ENCODE data around the gene DNAJB4. TPM values are rescaled to one million over a fixed set of nuclear protein-coding genes. Genes with fewer than 3 reads are reported as not detected.
"Not testable (repeated sequence)": the region's sequence is repeated elsewhere in the genome, so short reads cannot be mapped to it uniquely, and the experiment has no call there.

Gene DNAJB4
- total RNA-seq = 191 TPM in 2 replicates

DNA sequence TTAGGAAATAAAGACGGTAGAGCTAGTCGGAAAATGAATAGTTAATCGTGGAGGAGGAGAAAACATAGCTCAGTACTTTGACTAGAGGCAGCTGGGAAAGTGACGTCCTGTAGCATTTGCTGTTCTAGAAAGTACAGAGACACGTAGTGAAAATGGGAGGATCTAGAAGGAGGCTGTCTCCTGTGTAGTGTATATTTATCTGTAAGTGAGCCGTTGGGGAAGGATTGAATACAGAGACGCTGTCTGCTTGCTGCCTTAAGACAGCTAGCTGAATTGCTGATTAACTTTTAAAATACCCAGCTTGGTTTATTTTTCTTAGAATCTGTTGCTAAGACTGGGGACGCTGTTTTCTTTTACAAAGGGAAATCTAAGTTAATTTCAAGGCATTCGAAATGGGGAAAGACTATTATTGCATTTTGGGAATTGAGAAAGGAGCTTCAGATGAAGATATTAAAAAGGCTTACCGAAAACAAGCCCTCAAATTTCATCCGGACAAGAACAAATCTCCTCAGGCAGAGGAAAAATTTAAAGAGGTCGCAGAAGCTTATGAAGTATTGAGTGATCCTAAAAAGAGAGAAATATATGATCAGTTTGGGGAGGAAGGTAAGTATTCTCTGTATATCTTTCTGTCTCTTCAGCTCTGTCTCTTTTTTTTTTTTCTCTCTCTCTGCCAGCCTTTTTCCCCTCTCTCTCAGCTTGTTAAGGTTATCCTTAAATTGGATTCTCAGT, at the start of gene DNAJB4:
TSS of gene DNAJB4 (plus strand) at position 221 of the 729 bp plus-strand sequence. CDS start at position 393, 172 bp downstream.
- DNase-seq (ENCODE audit: low read depth in 2 of 2) = peak; percentile 95 to 99

DNA sequence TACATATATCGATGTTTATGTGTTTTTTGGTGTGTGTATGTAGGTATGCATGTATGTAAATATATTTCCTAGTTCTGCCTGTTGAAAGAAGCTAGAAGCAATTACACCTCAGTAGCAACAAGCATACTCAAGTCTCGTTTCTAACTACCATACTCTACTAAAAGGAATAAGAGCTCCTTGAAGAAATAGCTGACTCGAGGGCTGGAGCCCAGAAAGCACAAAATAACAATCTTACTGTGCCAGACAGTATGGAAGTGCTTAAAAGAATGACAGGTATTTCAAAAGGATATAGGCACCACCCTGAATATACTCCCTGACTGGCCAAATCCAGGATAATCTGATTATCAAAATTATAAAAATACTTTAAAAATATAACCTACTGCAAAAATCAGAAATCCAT, 49.0 kb upstream of the DNAJB4 start:
- no peak for DNase-seq (ENCODE audit: low read depth in 2 of 2)

DNA sequence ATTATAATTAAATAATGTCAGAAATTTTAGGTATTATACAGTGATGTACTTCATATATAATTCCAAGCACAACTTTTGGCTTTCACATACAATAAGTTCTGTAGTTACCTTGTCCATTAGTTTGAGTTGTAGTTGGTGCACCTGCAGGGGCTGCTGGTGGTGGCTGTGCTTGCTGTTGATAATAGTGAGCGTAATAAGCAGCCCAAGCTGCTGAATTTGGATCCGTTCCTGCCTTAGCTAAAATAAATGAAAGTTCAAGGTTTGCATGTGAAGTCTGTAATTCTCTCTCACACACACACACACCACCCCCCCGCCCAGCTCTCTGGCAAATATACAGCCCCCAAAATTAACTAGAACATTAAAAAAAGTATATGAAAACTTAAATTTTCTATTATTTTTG, 48.3 kb upstream of the DNAJB4 start:
- no peak for DNase-seq (ENCODE audit: low read depth in 2 of 2)

DNA sequence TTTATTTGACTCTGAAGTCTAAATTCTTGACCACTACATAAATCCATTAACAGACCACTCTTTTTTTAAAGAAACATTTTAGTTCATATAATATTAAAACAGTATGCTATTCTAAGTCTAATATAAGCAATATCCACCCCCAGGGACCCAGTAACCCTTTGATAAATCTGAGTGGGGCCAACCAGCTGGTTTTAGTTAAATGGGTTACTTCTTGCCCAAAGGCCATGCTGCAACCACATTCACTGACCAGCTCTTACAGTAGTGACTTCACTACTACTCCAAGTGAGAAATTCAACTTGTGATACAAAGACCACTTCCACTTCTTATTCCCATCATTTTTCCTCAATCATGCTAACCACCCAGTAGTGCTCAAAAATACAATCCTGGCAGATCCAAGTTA, 46.3 kb upstream of the DNAJB4 start:
- no peak for DNase-seq (ENCODE audit: low read depth in 2 of 2)

DNA sequence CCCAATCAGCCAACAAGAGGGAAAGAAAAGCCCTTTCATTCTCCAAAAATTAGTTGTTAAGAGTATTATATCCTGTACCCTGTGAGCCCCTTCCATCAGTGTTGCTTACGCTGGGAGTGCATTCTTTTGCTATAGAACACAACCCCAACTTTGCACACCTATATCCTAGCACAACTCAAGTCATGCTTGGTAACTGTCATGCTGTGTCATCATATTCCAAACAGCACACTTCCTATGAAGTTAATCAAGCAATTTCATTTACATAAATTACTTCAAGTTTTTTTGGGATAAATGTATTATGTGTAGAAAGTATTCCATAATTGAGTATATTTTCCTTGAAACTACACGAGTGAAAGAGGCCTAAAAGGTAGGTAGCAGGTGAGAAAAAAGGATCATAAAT, 45.9 kb upstream of the DNAJB4 start:
- no peak for DNase-seq (ENCODE audit: low read depth in 2 of 2)

DNA sequence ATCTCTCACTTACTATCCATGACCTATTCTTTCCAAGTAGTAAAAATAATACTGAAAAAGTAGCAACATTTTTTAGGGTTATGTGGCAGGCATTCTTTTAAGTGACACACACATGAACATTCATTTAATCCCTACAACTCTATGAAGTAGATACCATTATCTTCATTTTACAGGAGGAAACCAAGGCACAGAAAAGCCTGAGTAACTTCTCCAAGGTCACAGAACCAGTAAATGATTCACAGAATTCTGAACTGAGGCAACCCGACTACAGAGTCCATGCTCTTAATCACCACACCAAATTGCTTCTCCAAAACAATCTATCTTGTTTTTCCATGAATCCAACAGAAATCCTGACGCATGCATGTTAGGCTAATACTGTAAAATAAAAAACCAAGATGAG, 43.3 kb upstream of the DNAJB4 start:
- no peak for DNase-seq (ENCODE audit: low read depth in 2 of 2)

DNA sequence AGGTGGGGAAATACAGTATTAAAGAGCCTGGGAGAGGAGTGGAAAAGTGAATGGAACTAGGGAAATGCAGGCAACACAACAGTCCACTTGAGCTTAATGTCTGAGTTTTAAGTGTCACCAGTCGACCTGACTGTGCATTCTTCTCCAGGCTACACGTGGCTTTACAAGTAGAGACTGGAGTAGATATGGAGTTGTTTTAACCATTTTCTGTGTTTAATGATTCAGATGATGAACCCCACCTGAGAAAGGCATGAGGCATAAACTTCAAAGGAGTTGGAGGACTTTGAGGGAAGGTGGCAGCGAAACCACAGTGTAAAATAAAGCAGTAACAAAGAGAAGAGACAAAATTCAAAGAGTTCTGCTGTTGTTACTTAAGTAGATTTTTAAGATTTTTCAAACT, 38.4 kb upstream of the DNAJB4 start:
- DNase-seq (ENCODE audit: low read depth in 2 of 2) = no peak

DNA sequence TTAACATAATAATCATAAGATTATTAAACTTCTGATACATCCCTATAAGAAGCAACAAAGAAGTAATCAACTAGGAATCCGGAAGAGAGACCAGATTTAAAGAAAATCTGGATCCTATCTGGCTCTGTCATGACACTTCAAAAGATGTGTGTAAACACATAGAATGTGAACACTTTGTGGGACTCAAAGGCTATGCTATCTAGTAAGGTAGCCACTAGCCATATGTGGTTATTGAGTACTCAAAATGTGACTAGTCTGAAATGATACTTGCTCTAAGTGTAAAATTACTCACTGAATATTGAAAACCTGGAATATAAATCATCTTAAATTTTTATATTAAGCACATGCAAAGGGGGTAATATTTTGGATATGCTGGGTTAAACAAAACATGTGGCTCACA, 34.5 kb upstream of the DNAJB4 start:
- no peak for DNase-seq (ENCODE audit: low read depth in 2 of 2)

DNA sequence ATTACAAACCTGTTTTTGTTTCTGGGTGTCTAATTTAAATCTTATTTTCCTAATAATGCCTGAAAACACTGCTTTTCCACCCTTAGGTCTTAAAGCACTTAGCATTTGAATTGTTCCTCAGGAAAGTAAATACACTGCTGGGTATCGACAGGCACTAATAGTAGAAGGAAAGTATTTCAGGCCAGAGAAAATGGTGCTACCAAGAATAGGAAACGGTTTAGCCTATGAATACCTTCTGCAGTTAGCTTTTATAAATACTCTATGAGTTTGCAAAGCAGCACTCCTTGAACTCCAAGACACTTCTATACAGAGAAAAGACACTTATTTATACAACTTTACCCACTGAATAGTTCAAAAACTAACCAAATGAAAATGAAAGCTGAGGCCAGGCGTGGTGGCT, 32.7 kb upstream of the DNAJB4 start:
- no peak for DNase-seq (ENCODE audit: low read depth in 2 of 2)

DNA sequence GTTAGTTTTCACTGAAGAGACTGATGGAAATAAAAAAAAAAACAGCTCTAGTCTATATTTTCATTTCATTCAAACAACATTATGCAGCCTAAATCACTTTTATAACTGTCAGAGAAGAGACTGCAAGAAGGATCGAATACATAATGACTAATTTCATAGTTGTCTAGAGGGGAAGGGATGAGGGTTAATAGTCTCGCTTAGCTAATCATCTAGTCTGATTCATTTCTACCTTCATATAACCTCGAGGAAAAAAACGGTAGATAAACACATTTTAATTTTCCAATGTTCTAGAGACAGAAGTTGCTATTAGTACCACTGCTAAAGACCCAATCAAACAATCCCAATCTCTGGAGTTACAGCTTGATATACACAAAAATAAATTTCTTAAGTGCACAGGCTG, 29.4 kb upstream of the DNAJB4 start:
- peak in 1 of 2 donors; percentile 52 for DNase-seq (ENCODE audit: low read depth in 2 of 2)

DNA sequence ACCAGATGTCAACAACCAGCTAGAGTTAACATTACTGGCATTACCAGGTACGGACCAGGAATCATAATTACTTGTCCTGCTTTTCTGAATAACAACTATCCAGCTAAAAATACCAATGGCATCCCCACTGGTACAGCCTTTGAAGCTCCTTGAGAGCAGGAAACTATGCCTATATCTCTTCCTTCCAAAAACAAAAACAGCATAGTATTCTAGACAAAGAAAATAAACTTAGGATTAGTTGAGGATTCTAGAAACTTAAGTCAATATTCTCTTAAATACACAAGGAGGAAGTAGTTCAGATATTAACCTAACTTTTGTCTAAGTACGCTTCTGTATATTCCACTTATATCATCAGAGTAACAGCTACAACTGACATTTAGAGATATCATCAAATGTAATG, 28.8 kb upstream of the DNAJB4 start:
- peak in 1 of 2 donors; percentile 45 for DNase-seq (ENCODE audit: low read depth in 2 of 2)

DNA sequence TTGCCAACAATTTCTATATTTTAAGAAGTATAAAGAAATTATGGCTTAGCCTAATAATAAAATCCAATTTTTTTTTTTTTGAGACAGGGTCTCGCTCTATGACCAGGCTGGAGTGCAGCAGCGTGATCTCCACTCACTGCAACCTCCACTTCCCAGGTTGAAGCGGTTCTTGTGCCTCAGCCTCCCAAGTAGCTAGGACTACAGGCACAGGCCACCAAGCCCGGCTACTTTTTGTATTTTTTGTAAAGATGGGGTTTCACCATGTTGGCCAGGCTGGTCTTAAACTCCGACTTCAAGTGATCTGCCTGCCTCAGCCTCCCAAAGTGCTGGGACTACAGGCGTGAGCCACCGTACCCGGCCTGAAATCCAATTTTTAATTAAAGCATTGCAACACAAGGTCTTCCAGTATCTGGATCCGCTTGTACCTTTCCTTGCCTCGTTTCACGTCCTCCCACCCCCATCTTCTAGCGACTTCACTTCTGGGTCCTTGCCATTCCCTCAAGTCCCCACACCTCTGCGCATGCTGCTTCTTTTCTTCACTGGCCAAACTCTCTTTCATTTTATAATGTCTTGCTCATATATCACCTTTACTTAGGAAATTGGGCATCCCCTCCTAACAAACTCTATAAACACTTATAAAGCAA, 28.2 kb upstream of the DNAJB4 start:
- no peak for DNase-seq (ENCODE audit: low read depth in 2 of 2)

DNA sequence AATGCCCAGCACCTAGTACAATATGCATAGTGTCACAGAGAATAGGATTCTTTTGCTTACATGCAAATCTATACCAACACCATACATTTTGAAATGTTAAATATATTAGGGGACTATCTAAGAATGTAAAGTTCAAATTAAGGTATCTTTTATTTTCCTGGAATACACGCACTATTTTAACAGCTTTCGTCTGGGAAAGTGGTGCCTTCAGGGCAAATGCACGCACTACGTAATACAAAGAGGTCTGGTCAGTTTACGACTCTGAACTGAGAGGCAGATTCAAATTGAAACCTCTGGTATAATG, 26.8 kb upstream of the DNAJB4 start:
- DNase-seq (ENCODE audit: low read depth in 2 of 2) = no peak

DNA sequence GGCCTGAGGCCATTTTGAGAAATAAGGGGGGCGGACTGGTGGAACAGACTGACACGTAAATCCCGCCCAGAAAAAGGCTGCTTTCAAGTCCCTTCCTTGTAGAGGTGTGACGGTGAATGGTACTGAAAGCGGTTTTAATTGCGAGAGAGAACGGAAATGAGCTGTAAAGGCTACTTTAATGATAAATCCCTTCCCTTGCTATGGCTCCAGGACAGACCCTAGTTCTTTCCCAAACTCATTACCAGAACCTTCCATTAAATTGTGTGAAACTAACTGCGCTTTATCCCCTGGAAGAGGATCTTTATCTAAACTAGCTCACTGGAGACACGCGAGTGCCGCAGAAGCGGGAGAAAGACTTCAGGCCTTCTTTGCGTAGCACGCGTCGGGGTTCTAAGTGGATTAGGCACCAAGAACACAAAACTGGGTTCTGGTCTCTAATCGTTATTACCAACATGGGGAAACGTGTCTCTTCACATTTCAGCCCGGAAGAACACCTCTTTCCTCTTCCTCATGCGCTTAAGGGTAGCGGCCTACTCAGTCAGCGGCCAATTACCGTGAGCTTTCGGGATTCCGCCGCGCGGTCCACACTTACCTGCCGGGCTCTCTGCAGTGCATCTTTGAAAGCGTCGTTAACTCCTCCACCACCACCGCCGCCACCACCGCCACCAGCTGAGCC, 26.3 kb upstream of the DNAJB4 start:
- peak; percentile 94 to 98 for DNase-seq (ENCODE audit: low read depth in 2 of 2)

DNA sequence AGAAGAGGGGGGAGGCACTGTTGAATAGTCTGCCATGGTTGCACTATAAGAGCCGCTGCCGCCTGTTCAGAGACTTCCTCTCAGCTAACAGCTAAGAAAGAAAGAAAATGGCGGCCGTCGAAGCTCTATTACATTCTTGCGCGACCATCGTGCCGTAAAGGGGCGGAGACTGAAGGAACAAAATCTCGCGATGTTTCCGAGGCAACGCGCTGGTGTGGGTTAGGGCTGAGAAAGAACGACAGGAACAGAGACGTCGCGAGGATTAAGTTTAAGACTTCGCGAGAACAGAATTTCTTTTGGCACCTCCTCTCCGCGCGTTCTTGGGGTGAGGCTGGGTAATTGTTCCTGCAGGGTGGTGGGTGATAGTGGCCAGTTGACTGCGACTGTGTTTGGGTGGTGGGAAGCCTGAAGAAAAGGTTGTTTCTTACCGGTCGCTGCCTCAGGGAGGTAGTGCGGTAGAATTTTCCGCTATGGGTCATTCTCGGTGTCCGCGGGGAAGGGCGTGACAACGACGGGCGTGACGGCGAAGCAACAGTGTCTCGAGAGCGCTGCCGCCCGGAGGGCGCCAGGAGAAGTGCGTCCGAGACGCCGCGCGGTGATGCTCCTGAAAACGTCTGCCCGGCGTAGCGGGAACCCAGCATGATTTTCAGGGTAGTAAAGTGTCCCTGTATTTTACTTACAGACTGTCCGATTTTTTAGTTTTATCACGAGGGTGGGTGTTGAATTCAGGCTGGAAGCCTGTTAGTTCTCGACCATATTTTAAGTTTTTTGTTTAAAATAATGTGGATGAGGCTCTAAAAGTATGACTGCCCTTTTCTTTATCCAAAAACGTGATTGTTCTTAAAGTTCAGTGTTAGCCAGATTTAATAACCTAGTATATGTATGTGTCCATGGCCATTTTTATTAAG, 25.5 kb upstream of the DNAJB4 start, which contains the start of gene FUBP1:
TSS of gene FUBP1 (minus strand) at position 104 of the 908 bp plus-strand sequence. CDS start at position 36, 68 bp downstream.
- peak; percentile 99 for DNase-seq (ENCODE audit: low read depth in 2 of 2)

DNA sequence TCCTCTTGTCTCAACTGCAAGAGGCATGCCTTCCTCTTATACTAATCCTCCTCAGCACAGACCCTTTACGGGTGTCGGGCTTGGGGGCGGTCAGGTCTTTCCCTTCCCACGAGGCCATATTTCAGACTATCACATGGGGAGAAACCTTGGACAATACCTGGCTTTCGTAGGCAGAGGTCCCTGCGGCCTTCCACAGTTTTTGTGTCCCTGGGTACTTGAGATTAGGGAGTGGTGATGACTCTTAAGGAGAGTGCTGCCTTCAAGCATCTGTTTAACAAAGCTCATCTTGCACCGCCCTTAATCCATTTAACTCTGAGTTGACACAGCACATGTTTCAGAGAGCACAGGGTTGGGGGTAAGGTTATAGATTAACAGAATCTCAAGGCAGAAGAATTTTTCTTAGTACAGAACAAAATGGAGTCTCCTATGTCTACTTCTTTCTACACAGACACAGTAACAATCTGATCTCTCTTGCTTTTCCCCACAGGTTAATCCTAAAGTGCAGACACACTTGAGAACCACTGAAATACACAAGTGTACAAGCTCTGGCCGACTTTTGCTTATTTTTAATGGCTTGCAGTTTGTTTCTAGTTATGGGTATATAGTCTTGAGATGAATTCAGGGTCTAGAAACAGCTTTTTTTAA, 21.3 kb upstream of the DNAJB4 start:
- not testable (repeated sequence) for DNase-seq (ENCODE audit: low read depth in 2 of 2)

DNA sequence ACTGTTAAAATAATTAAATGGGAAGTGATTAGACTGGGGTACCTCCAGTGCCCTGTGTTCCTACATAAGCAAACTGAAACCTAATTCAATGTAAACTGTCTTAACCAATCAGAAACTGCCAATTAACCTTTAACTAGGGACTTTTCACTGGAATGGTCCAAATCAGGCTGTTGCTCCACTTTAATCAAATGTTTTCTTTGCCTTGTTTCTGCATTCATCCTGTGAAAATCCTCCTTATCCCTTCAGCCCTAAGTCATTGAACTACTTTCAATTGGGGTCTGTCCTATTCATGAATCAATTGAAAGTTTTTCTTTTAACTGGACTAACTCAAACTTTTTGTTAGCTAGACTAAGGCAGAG, 20.8 kb upstream of the DNAJB4 start:
- no peak for DNase-seq (ENCODE audit: low read depth in 2 of 2)

DNA sequence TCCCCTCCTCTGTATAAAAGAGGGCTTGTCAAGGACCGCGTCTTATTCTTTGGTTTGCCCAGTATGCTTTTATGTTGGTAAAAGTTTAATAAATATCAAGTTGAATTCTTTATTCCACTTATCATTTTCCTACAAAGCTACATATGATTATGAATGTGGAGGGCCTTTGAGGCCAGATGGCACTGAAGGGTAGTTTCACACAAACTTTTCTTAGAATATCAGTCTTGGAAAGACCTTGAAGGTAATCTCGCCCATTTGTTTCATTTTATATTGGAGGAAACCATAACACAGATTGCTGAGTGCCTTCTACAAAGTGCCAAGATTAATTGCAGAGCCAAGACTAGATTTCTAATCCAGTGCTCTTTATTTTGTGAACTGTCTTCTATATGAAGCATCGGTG, 20.1 kb upstream of the DNAJB4 start:
- no peak for DNase-seq (ENCODE audit: low read depth in 2 of 2)

DNA sequence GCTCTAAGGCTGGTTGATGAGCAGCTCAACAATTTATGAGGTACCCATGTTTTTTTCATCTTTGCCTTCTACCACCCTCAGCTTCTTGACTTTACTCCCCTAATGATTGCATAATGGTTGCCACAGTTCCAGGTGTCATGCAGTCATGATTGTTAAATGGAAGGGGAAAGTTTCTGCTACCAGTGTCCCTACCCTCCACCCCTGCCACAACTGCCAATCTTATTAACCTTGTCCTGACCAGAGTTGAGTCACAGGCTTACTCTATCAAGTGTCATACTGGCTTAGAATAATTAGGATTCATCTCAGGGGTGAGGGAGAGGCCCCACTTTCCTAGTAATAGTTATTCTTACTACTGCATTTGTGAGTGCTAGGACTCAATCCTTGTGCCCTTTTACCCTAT, 17.9 kb upstream of the DNAJB4 start:
- DNase-seq (ENCODE audit: low read depth in 2 of 2) = no peak

DNA sequence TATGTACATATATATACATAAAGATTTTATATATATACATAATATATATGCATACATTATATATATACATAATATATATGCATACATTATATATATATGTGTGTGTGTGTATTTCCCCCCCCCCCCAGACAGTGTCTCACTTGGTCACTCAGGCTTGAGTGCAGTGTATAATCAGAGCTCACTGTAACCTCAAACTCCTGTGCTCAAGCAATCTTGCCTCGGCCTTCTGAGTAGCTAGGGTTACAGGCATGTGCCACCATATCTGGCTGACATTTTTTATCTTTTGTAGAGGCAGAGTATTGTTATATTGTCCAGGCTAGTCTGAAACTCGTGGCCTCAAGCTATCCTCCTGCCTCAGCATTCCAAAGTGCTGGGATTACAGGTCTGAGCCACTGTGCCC, 16.8 kb upstream of the DNAJB4 start:
- DNase-seq (ENCODE audit: low read depth in 2 of 2) = no peak

DNA sequence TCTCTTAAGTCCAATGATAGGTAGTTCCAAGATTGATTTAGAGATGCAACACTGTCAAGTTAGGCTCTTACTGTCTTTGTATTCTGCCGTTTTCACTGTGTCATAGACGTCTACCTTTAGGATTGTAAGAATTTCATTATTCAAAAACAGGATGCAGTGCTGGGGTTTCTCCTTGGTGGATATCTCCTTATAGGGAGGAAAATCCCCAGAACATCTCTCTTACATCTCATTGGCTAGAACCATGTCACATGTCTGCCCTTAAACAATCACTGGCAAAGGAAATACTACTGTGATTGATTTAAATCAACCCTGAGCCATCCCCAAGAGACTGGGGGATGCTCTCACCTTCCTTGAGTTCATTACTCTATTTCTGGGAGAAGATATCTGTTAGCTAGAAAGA, 15.0 kb upstream of the DNAJB4 start:
- DNase-seq (ENCODE audit: low read depth in 2 of 2) = no peak
